Vagina (tissue), 2 donors: Measurements from ENCODE around the gene TOR2A.

Source experiments
- CTCF ChIP-seq, 3 experiments: fragments of 450-650 bp in 2 of 3; fragments of 200-600 bp in 1 of 3; sonication (generic) in 1 of 3; IDR thresholded peaks; one replicate each; pipeline ENCODE4 v1.5.1; 2017 to 2019; ENCODE audit warnings: antibody characterized with exemption in 3 of 3, mild to moderate bottlenecking in 2 of 3, moderate library complexity in 2 of 3
- POLR2A ChIP-seq, 2 donors: fragments of 450-650 bp; IDR thresholded peaks; one replicate each; pipeline ENCODE4 v1.6.1; 2017; ENCODE audit warnings: antibody characterized with exemption in 2 of 2, mild to moderate bottlenecking in 2 of 2, moderate library complexity in 2 of 2
- POLR2AphosphoS5 ChIP-seq, 2 donors: sonication (generic); formaldehyde crosslinking; IDR thresholded peaks; one replicate each; pipeline ENCODE4 v1.9.0; 2017; ENCODE audit warnings: antibody characterized with exemption in 2 of 2, mild to moderate bottlenecking in 2 of 2, low read depth in 1 of 2; ENCODE audit not compliant: insufficient read depth in 1 of 2

GRCh38 chr9:127714951-127715469 is 20.1 kb downstream of the TOR2A start:
- TF ChIP-seq CTCF (IDR thresholded peaks at IDR 0.05) (no peak), POLR2A (IDR thresholded peaks at IDR 0.05) (no peak), POLR2AphosphoS5 (IDR thresholded peaks at IDR 0.05; ENCODE audit: insufficient read depth in 1 of 2, low read depth in 1 of 2) (no peak)
